NCI-H2081 treated with DMSO at 0.1 percent for 48 hours (cell line): ENCODE results near the gene HNRNPH2.

Experiments used
- DNase-seq: peaks from one replicate; lab custom pipeline; 2025; lab: John Stamatoyannopoulos, UW

Gene HNRNPH2

DNA sequence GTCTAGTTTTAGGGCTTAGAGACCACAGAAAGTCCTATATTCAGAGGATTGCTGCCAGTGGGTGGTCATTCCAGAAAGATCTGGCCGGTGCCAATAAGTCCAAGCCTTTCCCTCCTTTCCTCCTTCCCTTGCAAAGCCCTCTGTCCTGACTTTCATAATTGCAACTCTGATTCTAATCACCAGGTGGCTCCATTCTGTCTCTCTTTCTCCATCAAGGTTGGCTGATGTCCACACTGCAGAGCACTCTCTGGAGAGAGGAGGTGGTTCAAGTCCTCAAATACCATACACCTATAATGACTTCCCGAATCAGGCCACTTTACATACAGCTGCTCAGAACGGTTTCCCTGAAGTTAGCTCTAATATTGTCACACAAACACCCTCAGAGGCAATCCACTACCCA, 54.9 kb downstream of the HNRNPH2 start:
- DNase-seq = peak; percentile 5
